ENCODE measurements around the gene C10orf105.

DNA sequence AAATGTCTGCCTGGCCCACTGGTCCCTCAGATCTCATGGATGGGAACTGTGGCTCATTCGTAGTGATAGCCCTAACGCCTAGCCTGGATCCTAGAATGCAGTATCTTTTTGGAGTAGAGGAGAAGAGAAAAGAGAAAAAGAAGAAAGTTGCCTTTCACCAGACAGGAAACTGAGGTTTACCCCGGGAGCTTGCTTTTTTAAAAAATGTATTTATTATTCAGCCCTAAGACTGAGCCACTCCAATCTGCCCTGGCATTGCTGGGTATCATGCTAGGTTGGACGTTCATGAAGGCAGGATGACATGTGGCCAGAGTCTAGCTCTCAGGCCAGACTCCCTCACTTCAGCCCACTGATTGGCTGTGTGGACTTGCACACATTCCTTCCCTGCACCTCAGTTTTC is 21.5 kb upstream of the C10orf105 start:
- TF ChIP-seq, protein P1, sequence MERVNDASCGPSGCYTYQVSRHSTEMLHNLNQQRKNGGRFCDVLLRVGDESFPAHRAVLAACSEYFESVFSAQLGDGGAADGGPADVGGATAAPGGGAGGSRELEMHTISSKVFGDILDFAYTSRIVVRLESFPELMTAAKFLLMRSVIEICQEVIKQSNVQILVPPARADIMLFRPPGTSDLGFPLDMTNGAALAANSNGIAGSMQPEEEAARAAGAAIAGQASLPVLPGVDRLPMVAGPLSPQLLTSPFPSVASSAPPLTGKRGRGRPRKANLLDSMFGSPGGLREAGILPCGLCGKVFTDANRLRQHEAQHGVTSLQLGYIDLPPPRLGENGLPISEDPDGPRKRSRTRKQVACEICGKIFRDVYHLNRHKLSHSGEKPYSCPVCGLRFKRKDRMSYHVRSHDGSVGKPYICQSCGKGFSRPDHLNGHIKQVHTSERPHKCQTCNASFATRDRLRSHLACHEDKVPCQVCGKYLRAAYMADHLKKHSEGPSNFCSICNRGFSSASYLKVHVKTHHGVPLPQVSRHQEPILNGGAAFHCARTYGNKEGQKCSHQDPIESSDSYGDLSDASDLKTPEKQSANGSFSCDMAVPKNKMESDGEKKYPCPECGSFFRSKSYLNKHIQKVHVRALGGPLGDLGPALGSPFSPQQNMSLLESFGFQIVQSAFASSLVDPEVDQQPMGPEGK (tag by site-specific recombination; IDR thresholded peaks at IDR 0.05), result no peak
- TF ChIP-seq ZNF324 (tag by site-specific recombination; IDR thresholded peaks at IDR 0.05) (no peak), ZNF785 (tag by site-specific recombination; IDR thresholded peaks at IDR 0.05) (no peak), ZNF48 (tag by site-specific recombination; IDR thresholded peaks at IDR 0.05) (no peak)
- TF ChIP-seq, protein P2, sequence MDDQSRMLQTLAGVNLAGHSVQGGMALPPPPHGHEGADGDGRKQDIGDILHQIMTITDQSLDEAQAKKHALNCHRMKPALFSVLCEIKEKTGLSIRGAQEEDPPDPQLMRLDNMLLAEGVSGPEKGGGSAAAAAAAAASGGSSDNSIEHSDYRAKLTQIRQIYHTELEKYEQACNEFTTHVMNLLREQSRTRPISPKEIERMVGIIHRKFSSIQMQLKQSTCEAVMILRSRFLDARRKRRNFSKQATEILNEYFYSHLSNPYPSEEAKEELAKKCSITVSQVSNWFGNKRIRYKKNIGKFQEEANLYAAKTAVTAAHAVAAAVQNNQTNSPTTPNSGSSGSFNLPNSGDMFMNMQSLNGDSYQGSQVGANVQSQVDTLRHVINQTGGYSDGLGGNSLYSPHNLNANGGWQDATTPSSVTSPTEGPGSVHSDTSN (CRISPR knock-in tag; IDR thresholded peaks at IDR 0.05), result no peak
- TF ChIP-seq, protein P3, sequence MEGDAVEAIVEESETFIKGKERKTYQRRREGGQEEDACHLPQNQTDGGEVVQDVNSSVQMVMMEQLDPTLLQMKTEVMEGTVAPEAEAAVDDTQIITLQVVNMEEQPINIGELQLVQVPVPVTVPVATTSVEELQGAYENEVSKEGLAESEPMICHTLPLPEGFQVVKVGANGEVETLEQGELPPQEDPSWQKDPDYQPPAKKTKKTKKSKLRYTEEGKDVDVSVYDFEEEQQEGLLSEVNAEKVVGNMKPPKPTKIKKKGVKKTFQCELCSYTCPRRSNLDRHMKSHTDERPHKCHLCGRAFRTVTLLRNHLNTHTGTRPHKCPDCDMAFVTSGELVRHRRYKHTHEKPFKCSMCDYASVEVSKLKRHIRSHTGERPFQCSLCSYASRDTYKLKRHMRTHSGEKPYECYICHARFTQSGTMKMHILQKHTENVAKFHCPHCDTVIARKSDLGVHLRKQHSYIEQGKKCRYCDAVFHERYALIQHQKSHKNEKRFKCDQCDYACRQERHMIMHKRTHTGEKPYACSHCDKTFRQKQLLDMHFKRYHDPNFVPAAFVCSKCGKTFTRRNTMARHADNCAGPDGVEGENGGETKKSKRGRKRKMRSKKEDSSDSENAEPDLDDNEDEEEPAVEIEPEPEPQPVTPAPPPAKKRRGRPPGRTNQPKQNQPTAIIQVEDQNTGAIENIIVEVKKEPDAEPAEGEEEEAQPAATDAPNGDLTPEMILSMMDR (tag by site-specific recombination; IDR thresholded peaks at IDR 0.05), result no peak
- TF ChIP-seq, protein P4, sequence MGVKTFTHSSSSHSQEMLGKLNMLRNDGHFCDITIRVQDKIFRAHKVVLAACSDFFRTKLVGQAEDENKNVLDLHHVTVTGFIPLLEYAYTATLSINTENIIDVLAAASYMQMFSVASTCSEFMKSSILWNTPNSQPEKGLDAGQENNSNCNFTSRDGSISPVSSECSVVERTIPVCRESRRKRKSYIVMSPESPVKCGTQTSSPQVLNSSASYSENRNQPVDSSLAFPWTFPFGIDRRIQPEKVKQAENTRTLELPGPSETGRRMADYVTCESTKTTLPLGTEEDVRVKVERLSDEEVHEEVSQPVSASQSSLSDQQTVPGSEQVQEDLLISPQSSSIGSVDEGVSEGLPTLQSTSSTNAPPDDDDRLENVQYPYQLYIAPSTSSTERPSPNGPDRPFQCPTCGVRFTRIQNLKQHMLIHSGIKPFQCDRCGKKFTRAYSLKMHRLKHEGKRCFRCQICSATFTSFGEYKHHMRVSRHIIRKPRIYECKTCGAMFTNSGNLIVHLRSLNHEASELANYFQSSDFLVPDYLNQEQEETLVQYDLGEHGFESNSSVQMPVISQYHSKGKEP (tag by site-specific recombination; IDR thresholded peaks at IDR 0.05), result no peak
- TF ChIP-seq, protein P5, sequence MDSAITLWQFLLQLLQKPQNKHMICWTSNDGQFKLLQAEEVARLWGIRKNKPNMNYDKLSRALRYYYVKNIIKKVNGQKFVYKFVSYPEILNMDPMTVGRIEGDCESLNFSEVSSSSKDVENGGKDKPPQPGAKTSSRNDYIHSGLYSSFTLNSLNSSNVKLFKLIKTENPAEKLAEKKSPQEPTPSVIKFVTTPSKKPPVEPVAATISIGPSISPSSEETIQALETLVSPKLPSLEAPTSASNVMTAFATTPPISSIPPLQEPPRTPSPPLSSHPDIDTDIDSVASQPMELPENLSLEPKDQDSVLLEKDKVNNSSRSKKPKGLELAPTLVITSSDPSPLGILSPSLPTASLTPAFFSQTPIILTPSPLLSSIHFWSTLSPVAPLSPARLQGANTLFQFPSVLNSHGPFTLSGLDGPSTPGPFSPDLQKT (IDR thresholded peaks at IDR 0.05; ENCODE audit: borderline replicate concordance, low read depth, low read length), result no peak
- TF ChIP-seq, protein P6, sequence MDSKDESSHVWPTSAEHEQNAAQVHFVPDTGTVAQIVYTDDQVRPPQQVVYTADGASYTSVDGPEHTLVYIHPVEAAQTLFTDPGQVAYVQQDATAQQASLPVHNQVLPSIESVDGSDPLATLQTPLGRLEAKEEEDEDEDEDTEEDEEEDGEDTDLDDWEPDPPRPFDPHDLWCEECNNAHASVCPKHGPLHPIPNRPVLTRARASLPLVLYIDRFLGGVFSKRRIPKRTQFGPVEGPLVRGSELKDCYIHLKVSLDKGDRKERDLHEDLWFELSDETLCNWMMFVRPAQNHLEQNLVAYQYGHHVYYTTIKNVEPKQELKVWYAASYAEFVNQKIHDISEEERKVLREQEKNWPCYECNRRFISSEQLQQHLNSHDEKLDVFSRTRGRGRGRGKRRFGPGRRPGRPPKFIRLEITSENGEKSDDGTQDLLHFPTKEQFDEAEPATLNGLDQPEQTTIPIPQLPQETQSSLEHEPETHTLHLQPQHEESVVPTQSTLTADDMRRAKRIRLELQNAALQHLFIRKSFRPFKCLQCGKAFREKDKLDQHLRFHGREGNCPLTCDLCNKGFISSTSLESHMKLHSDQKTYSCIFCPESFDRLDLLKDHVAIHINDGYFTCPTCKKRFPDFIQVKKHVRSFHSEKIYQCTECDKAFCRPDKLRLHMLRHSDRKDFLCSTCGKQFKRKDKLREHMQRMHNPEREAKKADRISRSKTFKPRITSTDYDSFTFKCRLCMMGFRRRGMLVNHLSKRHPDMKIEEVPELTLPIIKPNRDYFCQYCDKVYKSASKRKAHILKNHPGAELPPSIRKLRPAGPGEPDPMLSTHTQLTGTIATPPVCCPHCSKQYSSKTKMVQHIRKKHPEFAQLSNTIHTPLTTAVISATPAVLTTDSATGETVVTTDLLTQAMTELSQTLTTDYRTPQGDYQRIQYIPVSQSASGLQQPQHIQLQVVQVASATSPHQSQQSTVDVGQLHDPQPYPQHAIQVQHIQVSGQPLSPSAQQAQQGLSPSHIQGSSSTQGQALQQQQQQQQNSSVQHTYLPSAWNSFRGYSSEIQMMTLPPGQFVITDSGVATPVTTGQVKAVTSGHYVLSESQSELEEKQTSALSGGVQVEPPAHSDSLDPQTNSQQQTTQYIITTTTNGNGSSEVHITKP (tag by site-specific recombination; IDR thresholded peaks at IDR 0.05), result no peak
